Measurements from ENCODE around the gene PALM.
A peak's percentile ranks its signal among the peaks of the same experiment; 100 is the strongest.
"Not testable (repeated sequence)": the region's sequence is repeated elsewhere in the genome, so short reads cannot be mapped to it uniquely, and the experiment has no call there.

PALM gene, protein sequence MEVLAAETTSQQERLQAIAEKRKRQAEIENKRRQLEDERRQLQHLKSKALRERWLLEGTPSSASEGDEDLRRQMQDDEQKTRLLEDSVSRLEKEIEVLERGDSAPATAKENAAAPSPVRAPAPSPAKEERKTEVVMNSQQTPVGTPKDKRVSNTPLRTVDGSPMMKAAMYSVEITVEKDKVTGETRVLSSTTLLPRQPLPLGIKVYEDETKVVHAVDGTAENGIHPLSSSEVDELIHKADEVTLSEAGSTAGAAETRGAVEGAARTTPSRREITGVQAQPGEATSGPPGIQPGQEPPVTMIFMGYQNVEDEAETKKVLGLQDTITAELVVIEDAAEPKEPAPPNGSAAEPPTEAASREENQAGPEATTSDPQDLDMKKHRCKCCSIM

DNA sequence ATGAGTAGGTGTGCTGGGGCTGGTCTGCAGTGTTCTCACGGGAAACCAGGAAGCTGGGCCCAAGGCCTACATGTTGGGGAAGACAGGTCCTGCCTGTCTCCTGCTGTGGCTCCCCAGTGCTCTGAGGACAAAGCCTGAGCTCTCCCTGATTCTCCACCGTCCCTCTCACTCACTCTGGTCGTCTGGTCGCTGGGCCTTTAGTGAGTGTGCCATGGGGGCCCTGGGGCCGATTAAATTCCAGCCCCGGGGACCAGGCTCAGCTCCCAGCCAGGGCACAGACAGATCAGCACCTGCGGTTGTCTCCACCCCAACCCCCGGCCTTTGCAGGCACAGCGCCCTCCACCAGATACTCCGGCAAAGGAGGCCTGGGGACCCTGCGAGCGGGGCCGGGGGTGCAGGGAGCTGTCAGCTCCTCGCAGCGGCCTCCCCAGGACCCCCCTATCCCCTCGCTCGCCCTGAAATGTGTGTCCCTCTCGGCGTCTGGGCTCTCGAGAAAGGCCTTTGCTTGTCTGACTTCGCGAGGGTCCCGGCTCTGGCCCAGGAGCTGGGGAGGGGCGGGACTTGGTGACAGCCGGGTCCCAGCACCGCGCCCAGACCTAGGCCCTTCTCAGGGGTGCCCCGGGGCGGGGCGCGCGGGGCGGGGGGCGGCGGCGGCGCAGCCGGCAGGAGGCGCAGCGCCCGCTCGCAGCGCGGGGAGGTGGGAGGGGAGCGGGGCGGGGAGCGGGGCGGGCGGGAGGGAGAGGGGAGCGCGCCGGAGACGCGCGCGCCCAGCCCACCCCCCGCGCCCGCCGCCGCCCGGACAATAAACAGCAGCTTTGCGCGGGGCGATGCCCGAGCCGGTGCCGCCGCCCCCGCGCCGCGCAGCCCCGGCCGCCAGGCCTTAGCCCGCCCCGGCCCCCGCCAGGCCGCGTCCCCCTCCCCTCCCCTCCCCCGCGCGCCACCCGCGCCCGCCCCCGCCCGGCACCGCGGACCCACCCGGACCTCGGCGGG, at the start of gene PALM:
Gene PALM (plus strand): TSS at position 782 of the 990 bp plus-strand sequence. CDS start 212 bp downstream, outside the sequence.
- DNase-seq, result no peak

DNA sequence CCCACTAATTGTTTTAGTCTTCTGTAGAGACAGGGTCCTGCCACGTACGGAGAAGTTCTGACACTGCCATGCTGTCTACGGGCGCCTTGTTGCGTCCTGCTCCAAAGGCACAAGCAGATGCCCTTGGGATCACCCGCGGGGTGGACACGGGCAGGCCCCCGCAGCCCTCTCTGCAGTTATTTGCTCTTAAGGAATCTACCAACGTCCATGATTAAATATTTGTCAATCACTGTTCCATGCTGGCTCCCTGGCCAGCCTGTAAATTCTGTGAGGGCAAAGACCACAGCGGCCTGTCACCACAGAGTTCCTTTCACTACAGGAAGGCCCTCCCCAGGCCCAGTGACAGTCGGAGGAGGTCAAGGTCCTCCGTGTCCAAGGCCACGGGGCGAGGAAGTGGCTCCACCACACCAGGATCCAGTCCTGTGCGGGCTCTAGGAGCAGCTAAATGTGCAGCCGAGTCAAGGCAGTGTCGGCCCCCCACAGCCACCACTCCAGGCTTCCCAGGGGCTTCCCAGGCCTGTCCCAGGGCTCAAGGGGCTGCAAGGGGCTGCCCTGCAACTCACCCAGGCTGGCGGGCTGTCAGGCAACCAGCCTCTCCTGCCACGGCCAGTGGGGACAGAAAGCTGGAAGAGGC, 47.8 kb upstream of the PALM start:
- no peak for DNase-seq

DNA sequence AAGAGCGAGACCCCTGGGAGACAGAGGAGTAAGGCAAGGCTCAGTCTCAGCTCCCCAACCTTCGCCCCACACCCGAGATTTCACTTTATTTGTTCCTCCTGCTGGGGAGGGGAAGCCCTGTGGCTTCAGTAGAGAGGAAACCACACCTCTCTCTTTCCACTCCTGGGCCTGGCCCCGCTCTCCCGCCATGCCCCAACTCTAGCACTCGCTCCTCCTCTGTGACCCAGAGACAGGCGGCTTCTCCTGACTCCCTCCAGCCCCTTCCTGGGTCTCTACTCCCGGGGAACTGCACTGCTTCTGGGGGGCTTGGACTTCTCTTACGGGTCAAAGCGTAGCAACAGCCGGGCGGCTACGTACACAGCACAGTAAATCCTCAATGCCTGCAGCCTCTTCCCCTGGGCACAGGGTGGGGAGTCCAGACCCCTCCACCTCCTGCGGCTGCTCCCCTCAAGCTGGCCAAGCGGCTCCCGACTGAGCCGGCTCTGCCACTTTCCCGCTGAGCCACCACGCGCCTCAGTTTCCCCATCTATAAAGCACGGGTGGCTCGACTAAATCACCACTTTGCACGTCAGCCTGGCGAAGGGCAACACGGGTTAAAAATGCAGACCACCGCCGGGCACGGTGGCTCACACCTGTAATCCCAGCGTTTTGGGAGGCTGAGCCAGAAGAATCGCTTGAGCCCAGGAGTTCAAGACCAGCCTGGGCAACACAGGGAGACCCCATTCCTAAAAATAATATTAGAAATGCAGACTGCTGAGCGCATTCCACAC, 47.1 kb upstream of the PALM start:
- DNase-seq, result peak; percentile 69

DNA sequence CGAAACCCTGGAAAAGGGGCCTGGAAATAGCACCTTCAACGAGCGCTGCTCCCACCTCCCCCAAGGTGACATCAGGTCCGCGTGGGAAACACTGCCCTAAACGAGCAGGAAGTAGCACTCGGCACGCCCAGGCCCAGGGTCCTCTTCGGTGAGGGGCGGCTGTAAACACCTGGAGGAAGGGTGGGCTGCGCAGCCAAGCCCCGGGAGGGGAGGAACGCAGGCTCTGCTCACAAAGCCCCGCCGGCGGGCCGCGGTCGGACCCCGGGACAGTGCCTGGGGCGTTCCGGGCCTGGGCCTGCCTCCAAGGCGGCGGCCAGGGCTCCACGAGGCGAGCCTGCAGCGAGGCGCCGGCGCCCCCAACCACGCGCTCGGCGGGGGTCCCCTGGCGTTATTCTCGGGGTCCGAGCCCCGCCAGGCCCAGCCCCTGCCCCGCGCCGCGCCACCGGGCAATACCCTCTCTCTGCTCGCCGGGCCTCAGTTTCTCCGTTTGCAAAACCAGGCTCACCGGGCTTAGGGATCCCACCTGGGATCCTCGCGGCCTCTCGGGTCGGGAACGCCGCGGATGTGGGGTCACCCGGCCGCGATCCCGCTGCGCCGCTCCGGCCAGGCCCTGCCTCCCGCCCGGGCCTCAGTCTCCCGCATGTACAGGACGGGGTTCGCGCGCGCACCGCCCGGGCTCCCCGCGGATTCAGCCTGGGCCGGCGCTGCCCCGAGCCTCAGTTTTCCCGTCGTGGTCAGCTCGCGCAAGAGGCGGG, 46.4 kb upstream of the PALM start:
- peak; percentile 64 for DNase-seq

DNA sequence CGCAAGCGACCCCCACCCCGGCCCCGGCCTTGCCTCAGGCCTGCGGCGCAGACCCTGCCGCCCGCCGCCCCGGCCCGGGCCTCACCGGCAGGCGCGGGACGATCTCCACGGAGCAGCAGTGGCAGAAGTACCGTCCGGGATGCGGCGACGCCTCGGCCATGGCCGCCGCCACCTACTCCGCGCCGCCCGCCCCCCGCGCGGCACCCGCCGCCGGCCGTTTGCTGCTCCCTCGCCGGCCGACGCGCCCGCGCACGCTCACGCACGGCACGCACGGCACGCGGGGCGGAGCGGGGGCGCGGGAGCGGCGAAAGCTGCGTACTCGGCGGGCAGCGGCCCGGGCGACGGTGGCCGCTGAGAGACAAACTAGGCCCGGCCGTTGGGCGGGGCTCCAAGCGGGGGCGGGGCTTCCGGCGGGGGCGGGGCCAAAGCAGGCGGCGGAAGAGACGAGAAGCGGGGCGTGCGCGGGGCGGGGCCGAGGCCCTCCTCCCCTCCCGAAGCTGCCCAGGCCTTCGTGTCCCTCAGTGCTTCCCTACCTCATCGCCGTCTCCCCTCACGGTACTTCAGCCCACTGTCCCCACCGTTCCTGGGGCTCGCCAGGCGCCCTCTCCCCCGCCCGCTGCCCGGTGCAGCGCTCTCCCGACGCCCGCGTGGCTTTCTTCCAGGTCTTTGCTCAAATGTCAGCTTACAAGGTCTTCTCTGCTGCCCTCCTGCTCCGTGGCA, 45.6 kb upstream of the PALM start, which contains the start of gene RNF126:
Gene RNF126 (minus strand): TSS at position 253 of the 720 bp plus-strand sequence. CDS start 93 bp downstream, at position 160.
- peak; percentile 89 for DNase-seq

DNA sequence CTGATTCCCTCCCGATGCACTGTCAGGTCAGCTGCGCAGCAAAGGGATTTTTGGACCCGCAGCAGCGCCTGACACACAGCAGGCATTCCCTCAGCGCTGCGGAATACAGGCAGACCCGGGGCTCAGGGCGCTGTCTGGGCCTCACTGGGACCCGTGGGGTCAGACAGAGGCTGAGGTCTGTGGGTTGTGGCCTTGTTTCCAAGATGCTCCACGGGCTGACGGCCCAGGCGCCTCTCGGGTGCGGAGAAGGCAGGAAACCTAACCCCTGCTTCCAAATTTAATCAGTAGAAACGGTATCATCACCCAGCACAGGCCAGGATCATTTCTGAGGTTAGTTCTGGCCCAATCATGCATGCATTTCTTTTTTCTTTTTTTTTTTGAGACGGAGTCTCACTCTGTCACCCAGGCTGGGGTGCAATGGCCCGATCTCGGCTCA, 45.0 kb upstream of the PALM start:
- DNase-seq, result no peak

DNA sequence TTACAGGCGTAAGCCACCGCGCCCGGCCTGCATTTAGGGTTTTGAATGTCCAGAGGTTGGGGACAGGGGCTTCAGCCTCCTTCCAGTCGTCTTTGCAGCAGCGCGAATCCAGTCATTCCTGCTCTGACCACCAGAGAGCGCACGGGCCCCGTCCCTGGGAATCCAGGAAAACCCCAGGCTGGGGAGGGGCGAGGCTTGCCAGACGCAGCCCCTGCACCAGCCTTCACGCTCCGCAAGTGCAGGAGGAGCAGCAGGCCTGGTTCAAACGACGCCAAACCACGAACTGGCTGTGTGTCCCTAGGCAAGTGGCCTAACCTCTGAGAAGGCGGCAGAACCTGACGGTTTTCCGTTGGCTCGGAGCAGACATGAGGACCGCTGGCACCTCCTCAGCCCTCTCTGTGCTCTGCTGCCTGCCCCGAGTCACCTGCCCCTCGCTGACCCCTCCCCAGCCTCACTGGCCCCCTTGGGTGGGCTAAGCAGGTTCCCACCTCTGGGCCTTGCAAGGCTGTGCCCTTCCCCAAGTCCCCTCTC, 43.8 kb upstream of the PALM start:
- DNase-seq, result peak; percentile 77

DNA sequence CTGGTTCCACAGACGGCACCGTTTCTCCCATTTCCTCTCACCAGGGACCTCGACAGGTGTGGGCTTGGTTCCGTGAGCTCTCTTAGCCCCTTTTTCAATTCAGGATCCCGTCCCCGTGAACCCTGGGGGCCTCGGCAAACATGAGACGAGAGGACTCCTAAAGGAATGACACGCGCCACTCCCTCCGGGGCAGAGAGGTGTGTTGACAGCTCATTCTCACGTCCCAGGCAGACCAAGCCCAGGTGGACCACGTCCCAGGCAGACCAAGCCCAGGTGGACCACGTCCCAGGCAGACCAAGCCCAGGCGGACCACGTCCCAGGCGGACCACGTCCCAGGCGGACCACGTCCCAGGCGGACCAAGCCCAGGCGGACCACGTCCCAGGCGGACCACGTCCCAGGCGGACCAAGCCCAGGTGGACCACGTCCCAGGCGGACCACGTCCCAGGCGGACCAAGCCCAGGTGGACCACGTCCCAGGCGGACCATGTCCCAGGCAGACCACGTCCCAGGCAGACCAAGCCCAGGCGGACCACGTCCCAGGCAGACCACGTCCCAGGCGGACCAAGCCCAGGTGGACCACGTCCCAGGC, 41.7 kb upstream of the PALM start:
- DNase-seq, result not testable (repeated sequence)

DNA sequence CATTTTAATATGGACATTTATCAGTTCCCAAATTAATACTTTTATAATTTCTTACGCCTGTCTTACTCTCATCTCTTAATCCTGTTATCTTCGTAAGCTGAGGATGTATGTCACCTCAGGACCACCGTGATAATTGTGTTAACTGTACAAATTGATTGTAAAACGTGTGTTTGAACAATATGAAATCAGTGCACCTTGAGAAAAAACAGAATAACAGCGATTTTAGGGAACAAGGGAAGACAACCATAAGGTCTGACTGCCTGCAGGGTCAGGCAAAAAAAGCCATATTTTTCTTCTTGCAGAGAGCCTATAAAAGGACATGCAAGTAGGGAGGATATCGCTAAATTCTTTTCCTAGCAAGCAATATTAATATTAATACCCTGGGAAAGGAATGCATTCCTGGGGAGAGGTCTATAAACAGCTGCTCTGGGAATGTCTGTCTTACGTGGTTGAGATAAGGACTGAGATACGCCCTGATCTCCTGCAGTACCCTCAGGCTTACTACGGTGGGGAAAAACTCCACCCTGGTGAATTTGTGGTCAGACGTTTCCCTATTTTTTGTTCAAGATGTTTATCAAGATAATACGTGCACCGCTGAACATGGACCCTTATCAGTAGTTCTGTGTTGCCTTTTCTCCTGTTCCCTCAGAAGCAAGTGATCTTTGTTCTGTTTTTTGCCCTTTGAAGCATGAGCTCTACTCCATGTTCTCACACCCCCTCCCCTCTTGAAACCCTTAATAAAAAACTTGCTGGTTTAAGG, 39.9 kb upstream of the PALM start:
- peak; percentile 75 for DNase-seq

DNA sequence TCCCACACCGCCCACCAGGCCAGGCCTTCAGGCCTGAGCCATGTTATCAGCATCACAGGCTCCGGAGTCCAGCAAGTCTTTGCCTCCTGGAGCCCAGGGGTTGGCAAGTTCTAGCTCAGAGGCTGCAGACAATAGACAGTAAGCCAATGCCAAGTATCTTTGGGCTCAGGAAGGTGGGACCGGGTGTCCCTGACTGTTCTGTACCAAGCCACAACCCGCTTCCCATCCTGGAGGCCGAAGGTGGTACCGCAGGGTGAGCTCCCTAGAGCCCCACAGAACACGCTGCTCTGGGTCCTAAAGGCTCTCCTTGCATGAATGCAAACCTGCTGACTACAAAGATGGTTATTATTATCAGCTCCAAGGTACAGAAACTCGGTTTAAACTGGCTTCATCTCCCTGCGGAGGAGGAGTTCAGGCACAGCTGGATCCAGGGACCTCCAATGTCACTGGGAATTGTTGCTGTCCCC, 38.1 kb upstream of the PALM start:
- DNase-seq, result peak; percentile 29

DNA sequence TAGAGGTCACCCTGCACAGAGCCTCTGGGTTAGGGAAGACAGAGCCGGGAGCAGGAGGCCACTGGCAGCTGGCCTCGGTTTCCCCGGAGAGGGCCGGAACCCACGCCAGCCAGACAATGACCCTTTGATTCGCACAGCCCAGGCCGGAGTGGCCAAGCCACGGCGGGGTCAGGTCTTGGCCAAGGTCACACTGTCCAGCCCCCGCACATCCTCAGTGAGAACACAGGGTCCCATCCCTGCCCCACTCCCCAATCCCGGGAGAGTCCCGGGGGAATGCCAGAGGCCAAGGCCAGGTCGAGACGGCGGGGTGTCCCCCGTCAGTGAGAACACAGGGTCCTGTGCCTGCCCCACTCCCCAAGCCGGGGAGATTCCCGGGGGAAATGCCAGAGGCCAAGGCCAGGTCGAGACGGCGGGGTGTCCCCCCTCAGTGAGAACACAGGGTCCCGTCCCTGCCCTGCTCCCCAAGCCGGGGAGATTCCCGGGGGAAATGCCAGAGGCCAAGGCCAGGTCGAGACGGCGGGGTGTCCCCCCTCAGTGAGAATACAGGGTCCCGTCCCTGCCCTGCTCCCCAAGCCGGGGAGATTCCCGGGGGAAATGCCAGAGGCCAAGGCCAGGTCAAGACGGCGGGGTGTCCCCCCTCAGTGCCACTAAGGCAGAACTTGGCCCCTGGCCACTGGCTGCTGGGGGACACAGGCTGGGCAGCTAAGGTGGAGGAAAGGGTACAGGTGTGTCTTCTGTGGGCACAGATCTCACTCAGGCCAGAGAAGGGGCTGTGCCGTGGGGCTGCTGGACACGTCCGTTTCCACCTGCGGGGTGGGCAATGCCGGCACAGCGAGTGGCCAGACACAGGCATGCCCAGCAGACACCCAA, 34.2 kb upstream of the PALM start:
- DNase-seq, result no peak

DNA sequence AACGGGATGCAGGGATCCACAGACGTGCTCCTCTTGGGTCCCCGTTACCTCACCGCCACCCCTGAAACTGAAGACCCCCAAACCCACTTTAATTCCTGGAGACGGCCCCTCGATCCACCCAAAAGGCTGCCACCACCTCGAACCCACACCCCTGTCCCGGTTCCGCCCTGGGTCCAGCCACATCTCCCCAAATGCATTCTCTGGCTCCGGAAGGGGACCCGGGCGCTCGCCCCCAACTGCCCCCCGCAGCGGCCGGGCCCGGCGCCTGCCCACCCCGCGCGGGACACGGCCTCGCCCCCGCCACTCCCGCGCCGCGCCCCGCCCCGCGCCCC, 32.8 kb upstream of the PALM start:
- DNase-seq, result no peak

DNA sequence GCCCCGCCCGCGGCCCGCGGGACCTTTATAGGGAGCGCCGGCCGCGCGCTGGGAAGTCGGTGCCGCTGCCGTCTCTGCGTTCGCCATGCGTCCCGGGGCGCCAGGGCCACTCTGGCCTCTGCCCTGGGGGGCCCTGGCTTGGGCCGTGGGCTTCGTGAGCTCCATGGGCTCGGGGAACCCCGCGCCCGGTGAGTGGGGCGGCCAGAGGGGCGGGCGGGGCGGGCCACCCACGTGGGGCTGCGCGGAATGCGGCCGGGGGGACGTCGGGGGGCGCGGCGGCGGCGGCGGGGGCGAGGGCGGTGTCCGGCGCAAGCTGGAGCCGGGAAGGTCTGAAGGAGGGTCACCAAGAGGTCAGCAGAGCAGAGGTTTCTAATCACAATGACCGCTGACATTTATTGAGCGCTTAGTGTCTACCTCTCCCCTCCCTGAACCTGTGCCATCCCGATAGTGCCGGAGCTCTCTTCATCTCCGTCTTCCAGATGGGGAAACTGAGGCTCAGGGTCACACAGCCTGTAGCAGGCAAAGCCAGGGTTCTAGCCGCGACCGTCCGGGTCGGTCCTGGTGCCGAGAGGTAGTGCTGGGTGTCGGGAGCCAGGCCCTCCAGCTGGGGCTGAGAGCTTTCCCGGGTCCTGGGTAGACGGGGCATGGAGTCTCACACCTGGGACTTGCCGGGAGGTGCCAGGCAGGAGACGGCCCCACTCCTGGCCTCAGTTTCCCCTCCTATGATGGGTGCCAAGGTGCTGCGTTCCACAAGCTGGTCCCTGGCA, 32.2 kb upstream of the PALM start, which contains the start of gene FSTL3:
Gene FSTL3 (plus strand): TSS at position 54 of the 767 bp plus-strand sequence. CDS start 32 bp downstream, at position 86.
- no peak for DNase-seq

DNA sequence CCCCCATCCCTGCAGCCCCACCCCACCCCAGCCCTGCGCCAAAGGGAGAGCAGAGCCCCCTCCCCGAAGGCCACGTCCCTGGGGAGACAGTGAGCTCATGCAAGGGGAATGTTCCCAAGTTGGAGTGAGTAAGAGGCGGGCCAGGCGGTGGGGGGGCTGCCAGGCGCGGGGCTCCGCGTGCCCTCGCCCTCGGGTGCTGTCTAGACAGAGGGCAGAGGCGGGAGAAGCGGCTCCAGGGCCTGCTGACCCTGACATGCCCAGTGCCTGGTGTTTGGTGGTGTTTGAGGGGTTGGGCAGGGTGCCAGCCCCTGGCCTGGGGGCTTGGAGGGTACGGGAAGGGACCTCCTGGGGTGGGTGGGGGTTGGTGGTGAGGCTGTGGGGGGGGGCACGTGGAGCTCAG, 31.5 kb upstream of the PALM start:
- no peak for DNase-seq

DNA sequence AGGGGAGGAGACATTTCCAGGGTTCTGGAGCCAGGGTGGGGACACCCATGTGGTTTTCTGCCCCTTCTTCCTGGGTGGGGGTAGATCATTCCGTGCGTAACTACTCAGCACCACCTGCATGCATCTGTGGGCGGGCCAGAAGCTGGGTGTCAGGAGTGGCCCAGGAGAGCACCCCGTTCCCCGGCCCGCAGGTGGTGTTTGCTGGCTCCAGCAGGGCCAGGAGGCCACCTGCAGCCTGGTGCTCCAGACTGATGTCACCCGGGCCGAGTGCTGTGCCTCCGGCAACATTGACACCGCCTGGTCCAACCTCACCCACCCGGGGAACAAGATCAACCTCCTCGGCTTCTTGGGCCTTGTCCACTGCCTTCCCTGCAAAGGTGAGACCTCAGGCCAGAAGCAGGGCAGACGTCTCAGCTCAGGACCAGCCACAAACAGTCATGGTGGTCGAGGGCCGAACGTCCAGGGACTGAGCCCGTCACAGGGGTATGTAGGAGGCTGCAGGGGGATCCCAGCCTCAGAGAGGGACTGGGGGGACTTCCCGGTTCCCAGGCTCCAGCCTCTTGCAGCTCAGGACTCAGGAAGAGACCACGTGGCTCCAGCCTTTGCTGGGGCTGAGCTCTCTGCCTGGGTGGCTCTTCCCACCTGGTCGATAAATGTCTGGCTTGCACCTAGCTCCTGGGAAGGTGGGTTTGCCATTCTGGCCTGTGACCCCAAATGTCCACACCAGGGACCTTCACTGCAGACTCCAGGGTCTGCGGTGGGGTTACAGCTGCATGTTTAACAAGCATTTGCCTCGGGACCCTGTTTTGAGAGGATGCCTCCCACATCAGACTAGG, 30.9 kb upstream of the PALM start:
- no peak for DNase-seq

DNA sequence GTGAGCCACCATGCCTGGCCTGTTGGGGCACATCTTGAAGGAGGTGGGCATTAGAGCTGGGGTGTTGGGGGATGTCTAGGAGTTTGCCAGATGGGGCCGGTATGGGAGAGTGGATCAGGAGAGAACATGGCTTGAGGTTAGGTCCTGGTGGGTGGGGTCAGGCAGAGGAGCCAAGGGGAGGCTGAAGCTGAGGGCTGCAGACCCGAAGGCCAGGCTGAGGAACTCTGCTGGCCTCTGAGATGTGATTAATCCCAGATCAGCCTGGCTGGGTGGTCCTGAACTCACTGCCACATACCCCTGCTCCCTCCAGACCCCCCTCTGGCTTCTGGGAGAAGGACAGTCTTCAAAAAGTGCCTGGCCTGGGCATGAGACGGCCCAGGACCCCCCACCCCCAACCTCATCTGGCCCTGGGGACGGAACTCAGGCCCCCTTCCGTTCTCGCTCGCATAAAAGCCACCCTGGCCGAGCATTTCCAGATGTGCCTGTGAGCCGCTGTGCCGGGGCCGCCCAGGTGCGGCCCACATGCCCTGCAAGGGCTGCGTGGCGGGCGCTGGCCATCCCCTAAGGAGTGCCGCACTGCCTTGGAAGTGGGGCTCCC, 29.8 kb upstream of the PALM start:
- DNase-seq, result no peak

Data from hematopoietic multipotent progenitor cell treated with erythropoietin and hydrocortisone succinate and interleukin-3 and kit ligand, for 8 days (in vitro differentiated cells).